COLO668 (cell line): ENCODE measurements around the gene EAPP.
"Not testable (repeated sequence)": the region's sequence is repeated elsewhere in the genome, so short reads cannot be mapped to it uniquely, and the experiment has no call there.

Experiments used
- DNase-seq: peaks from one replicate; lab custom pipeline; 2025; ENCODE audit not compliant: unreplicated experiment; lab: John Stamatoyannopoulos, UW

The EAPP gene

DNA sequence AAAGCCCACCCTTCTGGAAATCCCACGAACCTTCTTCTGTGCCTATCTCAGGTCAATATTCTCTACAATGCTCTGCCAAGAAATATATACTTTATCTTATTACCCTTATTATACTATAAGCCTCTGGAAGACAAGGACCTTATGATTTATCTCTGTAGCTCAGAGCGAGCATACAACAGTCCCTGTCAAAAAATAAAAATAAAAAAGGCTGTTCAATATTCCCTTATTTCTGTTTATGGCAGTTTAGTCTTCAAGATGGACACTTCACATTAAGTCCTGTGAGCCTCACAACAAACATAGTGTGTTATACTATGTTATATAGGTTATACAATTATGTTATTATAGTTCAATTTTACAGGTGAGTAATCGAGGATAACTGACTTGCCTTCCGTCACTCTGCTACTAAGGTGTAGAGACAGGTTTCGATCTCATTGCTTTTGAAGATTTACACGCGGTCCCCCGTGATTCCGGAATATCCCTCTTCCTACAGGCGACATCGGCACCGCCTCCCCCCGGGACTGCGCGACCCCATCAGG, 562 bp downstream of the EAPP start:
- no peak for DNase-seq

DNA sequence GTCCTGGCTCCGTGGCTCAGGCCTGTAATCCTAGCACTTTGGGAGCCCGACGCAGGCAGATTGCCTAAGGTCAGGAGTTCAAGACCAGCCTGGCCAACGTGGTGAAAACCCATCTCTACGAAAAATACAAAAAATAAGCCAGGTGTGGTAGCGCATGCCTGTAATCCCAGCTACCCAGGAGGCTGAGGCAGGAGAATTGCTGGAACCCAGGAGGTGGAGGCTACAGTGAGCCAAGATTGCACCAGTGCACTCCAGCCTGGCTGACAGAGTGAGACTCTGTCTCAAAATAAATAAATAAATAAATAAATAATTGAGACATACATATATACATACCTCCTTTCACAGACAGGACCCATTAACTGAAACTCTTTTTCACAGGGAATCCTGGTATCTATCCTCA, 1.4 kb downstream of the EAPP start:
- DNase-seq, result not testable (repeated sequence)

DNA sequence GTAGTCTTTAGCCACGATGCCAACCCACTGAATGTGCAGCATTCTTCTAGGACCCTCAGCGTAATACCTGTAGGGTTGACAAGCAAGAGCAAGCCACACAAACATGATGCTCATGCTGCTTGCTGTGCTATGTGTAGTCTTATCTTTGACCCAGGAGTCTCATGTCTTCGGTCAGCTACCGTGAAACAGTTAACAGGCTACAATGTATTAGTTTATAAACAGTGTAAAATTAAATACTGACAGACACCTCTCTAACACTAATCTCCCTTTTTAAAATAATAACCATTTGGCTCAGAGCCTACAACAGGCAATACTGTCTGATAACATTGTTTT, 1.9 kb downstream of the EAPP start:
- no peak for DNase-seq

DNA sequence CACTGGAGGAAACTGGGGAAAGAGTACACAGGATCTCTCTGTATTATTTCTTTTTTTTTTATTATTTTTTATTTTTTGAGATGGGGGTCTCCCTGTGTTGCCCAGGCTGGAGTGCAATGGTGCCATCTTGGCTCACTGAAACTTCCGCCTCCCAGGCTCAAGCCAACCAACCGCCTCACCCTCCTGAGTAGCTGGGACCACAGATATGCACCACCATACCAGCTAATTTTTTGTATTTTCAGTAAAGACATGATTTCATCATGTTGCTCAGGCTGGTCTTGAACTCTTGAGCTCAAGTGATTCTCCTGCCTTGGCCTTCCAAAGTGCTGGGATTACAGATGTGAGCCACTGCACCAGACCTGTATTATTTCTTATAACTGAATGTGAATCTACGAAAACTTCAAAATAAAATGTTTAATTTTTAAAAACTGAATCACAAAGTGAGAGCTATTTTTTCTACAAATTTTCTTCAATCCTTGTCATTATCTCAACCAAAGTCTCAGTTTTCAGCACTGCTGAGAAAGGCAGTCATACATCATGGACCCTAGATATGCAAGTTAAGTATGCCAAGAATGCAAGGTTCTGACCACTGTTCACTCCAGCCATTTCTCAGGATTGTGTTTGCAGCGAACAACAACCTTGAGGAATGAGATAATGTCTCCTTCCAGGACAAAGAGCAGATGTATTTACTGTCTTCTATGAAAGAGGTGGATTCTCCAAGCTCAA, 2.4 kb downstream of the EAPP start:
- DNase-seq, result no peak

DNA sequence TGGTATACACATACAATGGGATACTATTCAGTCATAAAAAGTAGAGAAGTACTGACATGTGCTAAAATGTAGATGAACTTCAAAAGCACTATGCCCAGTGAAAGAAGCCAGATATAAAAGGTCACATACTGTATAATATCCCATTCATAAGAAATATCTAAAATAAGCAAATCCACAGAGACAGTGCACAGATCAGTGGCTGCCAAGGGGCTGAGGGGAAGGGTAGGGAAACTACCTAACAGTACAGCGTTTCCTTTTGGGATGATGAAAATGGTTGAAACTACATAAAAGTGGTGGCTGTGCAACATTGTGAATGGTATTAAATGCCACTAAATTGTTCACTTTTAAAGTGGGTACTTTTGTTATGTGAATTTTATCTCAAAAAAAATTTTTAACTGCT, 11.9 kb downstream of the EAPP start:
- no peak for DNase-seq

DNA sequence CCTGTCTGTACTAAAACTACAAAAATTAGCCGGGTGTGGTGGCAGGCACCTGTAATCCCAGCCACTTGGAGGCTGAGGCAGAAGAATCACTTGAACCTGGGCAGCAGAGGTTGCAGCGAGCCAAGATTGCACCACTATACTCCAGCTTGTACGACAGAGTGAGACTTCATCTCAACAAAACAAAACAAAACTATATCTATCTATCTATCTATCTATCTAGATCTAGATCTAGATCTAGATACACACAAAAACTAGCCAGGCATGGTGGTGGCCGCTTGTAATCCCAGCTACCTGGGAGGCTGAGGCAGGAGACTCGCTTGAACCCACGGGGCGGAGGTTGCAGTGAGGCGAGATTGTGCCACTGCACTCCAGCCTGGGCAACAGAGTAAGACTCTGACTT, 15.3 kb downstream of the EAPP start:
- DNase-seq, result not testable (repeated sequence)

DNA sequence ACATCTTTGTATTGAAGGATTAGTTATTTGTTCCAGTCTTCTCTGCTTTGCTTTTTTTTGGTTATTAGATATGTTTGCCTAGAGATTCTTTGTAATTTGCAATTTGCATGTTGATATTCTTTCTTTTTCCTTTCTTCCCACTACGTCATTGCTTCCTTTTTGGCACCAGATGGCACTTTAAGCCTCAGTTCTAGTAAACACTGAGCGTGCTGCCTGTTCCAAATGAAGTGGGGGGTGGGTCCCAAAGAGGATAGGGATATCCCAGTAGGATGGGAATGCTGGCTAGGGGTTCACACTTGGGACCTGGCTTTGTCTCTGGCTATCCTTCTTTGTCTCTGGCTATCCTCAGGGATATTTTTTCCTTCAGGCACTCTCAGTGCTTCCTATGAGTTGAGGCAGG, 17.0 kb downstream of the EAPP start:
- no peak for DNase-seq

DNA sequence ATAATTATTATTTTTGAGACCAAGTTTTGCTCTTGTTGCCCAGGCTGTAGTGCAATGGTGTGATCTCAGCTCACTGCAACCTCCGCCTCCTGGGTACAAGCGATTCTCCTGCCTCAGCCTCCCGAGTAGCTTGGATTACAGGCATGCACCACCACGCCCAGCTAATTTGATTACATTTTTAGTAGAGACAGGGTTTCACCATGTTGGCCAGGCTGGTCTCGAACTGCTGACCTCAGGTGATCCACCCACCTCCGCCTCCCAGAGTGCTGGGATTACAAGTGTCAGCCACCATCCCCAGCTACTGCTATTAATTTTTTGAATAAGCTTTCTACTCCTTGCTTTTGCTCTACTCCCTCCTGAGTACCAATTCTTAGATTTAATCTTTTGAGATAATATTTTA, 18.4 kb downstream of the EAPP start:
- DNase-seq, result not testable (repeated sequence)

DNA sequence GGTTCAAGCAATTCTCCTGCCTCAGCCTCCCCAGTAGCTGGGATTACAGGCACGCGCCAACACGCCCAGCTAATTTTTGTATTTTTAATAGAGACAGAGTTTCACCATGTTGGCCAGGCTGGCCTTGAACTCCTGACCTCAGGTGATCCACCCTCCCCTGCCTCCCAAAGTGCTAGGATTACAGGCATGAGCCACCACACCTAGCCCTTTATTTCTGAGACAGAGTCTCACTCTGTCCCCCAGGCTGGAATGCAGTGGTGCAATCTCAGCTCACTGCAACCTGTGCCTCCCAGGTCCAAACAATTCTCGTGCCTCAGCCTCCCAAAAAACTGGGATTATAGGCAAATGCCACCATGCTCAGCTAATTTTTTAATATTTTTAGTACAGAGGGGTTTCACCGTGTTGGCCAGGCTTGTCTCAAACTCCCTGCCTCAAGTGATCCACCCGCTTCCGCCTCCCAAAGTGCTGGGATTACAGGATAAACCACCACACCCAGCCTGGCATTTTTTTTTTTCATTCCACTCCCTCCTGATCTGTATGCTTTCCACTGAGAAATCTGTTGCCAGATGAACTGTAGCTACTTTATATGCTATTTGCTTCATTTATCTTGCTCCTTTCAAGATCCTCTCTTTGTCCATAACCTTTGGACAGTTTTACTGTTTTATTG, 19.1 kb downstream of the EAPP start:
- DNase-seq, result not testable (repeated sequence)

DNA sequence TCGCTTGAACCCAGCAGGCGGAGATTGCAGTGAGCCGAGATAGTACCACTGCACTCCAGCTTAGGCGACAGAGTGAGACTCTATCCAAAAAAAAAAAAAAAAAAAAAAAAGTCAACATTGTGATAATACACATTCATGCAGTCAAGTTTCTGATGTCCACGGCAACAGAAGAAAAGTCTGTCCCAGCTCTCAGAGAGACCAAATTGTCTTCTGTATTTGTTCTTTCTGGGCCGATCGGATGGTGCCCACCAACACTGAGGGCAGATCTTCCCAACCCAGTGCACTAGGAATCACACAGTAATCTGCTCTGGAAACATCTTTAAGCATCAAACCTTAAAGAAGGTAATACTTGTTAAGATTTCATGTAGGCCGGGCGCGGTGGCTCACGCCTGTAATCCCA, 31.6 kb downstream of the EAPP start:
- DNase-seq, result no peak

DNA sequence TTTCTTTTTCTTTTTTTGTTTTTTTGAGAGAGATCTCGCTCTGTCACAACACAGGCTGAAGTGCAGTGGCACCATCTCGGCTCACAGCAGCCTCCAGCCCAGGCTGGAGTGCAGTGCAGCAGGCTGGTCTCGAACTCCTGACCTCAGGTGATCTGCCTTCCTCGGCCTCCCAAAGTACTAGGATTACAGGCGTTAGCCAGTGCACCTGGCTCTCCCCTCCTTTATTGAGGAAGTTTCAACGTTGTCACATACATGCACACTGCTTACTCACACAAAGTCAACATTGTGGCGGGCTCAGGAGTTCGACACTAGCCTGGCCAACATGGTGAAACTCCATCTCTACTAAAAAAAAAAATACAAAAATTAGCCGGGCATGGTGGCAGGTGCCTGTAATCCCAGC, 32.0 kb downstream of the EAPP start:
- DNase-seq, result no peak

DNA sequence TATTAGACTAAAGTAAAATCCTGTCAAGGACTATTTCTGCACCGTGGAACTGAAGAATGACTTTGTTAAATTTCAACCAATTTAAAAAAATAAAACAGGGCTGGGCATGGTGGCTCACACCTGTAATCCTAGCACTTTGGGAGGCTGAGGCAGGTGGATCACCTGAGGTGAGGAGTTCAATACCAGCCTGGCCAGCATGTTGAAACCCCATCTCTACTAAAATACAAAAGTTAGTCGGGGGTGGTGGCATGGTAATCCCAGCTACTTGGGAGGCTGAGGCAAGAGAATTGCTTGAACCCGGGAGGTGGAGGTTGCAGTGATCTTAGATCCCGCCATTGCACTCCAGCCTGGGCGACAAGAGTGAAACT, 34.4 kb downstream of the EAPP start:
- not testable (repeated sequence) for DNase-seq

DNA sequence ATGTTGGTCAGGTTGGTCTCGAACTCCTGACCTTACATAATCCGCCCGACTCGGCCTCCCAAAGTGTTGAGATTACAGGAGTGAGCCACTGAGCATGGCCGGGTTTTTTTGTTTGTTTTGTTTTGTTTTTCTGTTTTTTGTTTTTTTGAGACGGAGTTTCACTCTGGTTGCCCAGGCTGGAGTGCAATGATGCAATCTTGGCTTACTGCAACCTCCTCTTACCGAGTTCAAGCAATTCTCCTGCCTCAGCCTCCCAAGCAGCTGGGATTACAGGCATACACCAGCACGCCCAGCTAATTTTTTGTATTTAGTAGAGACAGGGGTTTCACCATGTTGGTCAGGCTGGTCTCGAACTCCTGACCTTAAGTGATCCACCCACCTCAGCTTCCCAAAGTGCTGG, 35.5 kb downstream of the EAPP start:
- not testable (repeated sequence) for DNase-seq

DNA sequence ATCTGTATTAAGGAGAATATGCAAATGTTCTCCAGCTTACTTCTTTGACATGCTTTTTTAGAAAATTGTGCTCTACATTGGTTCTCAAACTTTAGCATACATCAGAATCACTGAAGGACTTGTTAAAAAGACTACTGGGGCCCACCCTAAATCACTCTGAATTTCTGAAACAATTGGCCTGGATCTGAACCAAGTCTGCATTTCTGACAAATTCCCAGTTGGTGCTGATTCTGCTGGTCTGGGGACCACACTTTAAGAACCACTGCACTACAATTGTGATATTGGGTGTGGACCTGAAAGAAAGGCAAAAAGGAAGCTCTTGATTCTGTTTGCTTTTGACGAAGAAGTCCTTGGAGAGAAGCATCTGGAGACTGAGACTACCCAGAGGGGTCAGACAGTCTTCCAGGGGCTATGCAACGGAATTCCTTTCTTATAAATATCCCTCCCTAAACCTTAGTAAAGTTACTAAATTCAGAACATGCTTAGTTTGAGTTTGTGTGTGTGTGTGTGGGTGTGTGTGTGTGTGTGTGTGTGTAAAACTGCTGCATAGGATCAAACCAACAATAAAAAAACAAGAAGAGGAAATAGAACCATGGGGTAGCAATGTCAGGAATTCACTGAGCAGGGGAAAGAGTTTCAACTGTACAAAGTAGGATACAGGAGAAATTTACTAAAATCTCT, 36.8 kb downstream of the EAPP start:
- DNase-seq, result no peak

DNA sequence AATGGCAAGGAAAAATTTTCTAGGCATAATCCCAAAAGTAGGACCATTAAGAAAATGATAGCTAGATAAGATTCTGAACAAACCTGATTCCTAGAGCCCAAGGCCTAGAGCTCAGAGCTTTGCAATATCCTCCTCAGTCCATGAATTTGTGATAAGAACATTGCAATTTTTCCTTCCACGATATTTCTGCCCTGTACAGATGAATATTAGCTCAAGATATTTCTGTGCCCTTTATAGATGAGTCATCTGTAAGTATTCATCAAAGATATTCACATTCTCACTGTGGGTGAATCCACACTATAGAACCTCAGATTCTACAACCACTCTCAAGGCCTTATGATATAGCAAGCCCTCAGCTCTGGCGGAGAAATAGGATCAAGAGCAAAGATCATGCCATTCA, 37.5 kb downstream of the EAPP start:
- no peak for DNase-seq

DNA sequence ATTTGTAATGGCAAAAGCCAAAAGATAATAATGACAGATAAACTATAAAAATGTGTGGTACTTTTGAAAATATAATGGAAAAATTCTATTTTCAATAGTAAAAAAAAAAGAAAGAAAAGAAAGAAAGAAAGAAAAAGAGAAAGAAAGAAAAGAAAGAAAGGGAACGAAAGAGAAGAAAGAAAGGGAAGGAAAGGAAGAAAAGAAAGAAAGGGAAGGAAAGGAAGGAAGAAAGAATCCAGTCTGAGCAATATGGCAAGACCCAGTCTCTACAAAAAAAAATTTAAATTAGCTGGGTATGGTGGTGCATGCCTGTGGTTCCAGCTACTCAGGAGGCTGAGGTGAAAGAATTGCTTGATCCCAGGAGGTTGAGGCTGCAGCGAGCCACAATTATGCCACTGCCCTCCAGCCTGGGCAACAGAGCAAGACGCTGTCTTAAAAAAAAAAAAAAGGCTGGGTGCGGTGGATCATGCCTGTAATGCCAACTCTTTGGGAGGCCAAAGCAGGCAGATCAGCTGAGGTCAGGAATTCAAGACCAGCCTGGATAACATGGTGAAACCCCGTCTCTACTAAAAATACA, 38.4 kb downstream of the EAPP start:
- no peak for DNase-seq

DNA sequence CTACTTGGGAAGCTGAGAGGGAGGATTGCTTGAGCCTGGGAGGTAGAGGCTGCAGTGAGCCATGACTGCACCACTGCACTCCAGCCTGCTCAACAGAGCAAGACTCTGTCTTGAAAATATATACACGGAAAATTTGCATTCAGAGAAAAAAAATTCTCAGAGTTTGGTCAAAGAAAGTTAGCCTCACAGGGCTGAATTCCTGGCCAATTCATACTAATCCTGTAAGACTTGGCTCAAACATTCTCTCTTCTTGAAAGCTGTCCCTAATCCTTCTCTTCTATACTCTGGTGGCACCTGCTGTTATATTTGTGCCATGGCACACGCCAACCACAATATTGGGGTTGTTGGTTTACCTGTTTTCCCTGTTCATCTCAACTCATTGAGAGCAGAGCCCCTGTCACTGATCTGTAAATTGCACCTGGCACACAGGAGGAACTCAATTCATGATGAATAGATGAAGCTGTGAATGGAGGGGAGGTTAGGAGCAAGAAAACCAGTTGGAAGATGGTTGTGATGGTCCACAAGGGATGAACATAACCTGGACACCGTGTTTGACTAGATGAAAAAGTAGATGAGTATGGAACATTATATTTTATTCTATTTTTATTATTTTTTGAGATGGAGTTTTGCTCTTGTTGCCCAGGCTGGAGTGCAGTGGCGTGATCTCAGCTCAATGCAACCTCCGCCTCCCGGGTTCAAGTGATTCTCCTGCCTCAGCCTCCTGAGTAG, 40.7 kb downstream of the EAPP start:
- DNase-seq, result peak; percentile 39

DNA sequence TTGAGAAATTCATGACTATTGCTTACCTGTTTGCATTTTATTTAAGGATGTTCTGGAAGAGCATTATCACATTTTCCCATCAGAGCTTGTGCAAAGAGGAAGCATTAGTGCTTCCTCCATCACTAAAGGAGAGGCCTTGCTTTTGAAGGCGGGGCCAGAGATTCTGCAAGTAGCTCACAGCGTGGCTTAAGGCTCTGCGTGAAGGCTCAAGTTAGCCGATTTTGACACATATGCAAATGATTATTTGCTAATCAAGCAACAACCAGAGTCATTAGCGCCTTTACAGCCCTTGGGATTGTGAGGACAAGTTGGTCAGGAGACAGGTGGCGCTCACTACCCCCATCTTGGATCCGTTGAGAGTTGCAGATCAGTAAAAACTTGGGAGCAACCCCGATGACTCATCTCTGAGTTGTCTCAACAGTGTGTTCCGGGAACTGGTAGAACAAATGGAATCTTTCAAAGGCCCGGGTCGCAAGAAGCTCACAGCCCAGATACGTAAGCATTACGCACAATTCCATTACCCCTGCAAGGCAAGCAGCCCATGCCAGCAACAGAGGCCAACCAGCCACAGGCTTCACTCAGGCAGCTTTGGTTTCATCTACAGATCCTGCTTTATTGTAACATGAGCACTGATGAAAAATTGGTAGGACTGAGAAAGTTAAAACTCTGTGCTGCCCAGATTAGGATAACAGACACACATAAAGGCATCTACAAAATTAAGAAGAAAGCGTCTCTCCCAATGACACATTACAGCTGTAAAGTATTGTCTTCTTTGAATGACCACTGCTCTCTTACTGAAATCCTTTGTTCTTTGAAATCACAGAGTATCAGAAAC, 42.6 kb downstream of the EAPP start:
- DNase-seq, result no peak

DNA sequence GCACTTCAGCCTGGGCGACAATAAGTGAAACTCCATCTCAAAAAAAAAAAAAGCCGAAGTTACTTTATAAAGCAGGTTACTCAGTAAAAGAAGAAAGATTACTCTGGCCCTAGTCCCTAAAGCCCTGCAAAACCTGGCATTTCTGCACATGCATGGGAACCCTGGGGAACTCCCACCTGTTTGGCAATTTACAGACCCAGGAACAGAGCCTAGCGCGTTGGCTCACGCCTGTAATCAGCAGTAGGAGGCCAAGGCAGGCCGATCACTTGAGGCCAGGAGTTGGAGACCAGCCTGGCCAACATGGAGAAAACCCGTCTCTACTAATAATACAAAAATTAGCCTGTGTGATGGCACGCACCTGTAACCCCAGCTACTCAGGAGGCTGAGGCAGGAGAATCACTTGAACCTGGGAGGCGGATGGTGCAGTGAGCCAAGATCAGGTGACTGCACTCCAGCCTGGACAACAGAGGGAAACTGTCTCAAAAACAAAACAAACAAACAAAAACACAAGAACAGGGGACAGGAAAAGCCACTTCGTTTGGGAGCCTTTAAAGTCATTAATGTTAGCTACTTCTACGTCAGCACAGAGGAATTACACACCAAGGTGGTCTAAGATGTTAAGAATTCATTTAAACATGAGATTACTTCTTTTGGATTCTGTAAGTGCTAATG, 43.4 kb downstream of the EAPP start:
- DNase-seq, result no peak

DNA sequence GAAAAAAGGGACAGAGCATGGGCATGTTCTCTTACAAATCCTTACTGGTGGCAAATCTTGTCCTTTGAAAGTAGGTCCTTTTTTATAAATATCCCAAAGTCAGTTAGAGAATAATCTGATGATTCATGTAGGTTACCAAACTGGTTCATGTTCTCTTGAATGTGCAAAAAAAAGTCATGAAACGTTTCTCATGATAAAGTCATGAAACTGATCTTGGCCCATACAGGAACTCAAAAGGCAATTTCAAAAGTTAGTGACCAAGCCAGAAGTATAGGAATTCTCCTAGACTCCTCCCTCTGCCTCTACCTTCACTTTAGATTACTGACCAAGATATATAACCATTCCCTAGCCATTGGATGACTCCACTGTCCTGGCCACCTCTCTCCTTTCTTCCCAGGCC, 50.2 kb downstream of the EAPP start:
- no peak for DNase-seq
